Fibroblast of pulmonary artery (primary cell): ENCODE measurements around the gene NIPAL1.
A peak's percentile ranks its signal among the peaks of the same experiment; 100 is the strongest.

ENCODE experiments used
- DNase-seq: peaks from one replicate; pipeline ENCODE4 v3.0.0-alpha.2; 2010; ENCODE audit warnings: low read depth
- H3K4me3 ChIP-seq: replicated peaks from 2 replicates; pipeline ENCODE4 v1.5.1; 2011; ENCODE audit warnings: low read depth, mild to moderate bottlenecking, control low read depth, low read length, moderate library complexity
- CTCF ChIP-seq: IDR thresholded peaks from 2 replicates; pipeline ENCODE4 v1.5.1; 2011; ENCODE audit warnings: mild to moderate bottlenecking, control low read depth, low read length, inconsistent platforms; ENCODE audit errors: missing control alignments

The NIPAL1 gene

GRCh38 chr4:48079972-48080391 lies 63.4 kb downstream of the NIPAL1 start:
- no peak for TF ChIP-seq CTCF
- DNase-seq, result peak; percentile 21
- H3K4me3 ChIP-seq, result no peak overlapping the region

- DNase-seq, result peak; percentile 28
- H3K4me3 ChIP-seq, result no peak overlapping the region
- no peak for TF ChIP-seq CTCF
These were observed 64.6 kb downstream of the NIPAL1 start for GRCh38 chr4:48081196-48081595.

- no peak for DNase-seq
- TF ChIP-seq CTCF, result no peak
- no peak overlapping the region for H3K4me3 ChIP-seq
These were observed 66.4 kb downstream of the NIPAL1 start for GRCh38 chr4:48082956-48083355.

- DNase-seq, result no peak
- H3K4me3 ChIP-seq, result no peak overlapping the region
- TF ChIP-seq CTCF, result no peak
These were observed 69.4 kb downstream of the NIPAL1 start for GRCh38 chr4:48085821-48086589.
